Rectal smooth muscle tissue (tissue), 1 donor: ENCODE measurements around the gene RPLP2.

ENCODE experiments used
- H3K27ac ChIP-seq: one replicate; pipeline ENCODE4 v1.7.0; 2013; ENCODE audit warnings: low read depth, low read length, inconsistent platforms
- H3K27me3 ChIP-seq: one replicate; pipeline ENCODE4 v1.7.0; 2013; ENCODE audit warnings: low read length; ENCODE audit not compliant: control insufficient read depth, insufficient read depth
- H3K36me3 ChIP-seq: one replicate; pipeline ENCODE4 v1.7.0; 2013; ENCODE audit warnings: low read length; ENCODE audit not compliant: control insufficient read depth, insufficient read depth
- H3K4me1 ChIP-seq: one replicate; pipeline ENCODE4 v1.7.0; 2013; ENCODE audit warnings: low read length; ENCODE audit not compliant: control insufficient read depth, insufficient read depth
- H3K4me3 ChIP-seq: one replicate; pipeline ENCODE4 v1.7.0; 2013; ENCODE audit warnings: low read length
- H3K9ac ChIP-seq: one replicate; pipeline ENCODE4 v1.7.0; 2013; ENCODE audit warnings: low read length

RPLP2 gene

GRCh38 chr11:797296-798092 lies 12.3 kb upstream of the RPLP2 start:
- Histone ChIP-seq H3K36me3 (peaks cover 3% of the 10 kb centered on the region), H3K9ac (peak overlapping the region; percentile 52), H3K27me3 (no peaks in the 10 kb centered on the region), H3K4me3 (peak overlapping the region; percentile 71), H3K27ac (peak overlapping the region; percentile 77), H3K4me1 (peaks cover 7% of the 10 kb centered on the region)

GRCh38 chr11:798093-798713 lies 11.6 kb upstream of the RPLP2 start, which contains the start of gene SLC25A22:
SLC25A22 (minus strand) TSS chr11:798281; CDS start chr11:795006, 3,275 bp downstream.
- Histone ChIP-seq H3K9ac (peak within 1 kb of the TSS; percentile 52), H3K27me3 (no peaks in the 10 kb centered on the region), H3K4me1 (peaks cover 7% of the 10 kb centered on the region), H3K36me3 (peaks cover 3% of the 10 kb centered on the region), H3K27ac (peak within 1 kb of the TSS; percentile 77), H3K4me3 (peak within 1 kb of the TSS; percentile 71)

DNA sequence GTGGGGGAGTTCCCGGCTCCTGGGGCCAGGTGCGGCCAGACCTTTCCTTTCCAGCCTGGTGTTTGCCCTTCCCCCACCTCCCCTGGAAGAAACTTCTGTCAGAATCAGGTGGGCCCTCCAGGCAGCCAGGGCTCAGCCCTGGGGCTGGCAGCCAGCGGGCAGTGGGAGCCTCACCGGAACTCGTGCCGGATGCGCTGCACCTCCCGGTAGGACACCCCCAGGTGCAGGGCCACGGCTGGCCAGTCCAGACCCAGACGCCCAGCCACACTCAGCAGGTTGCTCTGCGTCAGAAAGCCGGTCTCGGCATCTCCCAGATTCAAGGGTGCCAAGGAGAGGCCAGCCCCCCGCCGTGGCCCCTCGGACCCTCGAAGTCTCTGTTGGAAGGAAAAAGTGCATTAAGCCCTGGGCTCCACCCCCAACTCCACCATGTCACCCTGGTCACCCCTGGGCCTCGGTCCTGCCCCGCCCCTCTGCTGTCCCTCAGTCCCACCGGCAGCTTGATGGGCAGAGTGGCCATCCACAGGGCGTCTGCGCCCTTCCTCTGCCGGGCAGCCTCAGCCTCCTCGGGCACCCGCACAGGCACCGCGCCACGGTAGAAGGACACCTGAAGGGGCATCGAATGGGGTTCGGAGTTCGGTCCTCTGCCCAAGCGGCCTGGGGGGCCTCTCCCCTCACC lies 10.0 kb upstream of the RPLP2 start:
- Histone ChIP-seq H3K9ac (no peak overlapping the region), H3K27me3 (no peaks in the 10 kb centered on the region), H3K4me1 (peaks cover 14% of the 10 kb centered on the region), H3K36me3 (peaks cover 3% of the 10 kb centered on the region), H3K4me3 (no peak overlapping the region), H3K27ac (no peak overlapping the region)

DNA sequence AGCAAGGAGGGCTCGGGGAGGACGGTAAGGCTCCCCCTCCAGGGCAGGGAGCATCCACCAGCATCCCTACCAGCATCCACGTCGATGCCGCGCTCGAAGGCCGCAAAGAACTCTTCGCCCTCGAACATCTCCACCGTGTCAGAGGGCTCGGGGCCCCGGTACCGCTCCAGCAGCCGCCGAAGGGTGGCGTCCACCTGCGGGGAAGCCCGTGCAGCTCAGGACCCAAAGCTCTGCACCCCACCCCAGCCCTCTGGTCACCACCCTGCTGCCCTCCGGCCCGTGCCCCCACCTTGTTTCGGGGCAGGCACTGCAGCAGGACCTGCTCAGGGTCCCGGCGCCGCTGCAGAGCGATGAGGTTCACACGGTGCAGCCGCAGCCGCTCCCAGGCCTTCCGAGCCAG lies 9.3 kb upstream of the RPLP2 start:
- H3K27ac ChIP-seq = no peak overlapping the region
- no peaks in the 10 kb centered on the region for H3K27me3 ChIP-seq
- H3K4me3 ChIP-seq = no peak overlapping the region
- H3K9ac ChIP-seq = no peak overlapping the region
- H3K36me3 ChIP-seq = peaks cover 3% of the 10 kb centered on the region
- peaks cover 17% of the 10 kb centered on the region for H3K4me1 ChIP-seq

GRCh38 chr11:801097-801780 lies 8.5 kb upstream of the RPLP2 start:
- Histone ChIP-seq H3K9ac (no peak overlapping the region), H3K36me3 (peaks cover 3% of the 10 kb centered on the region), H3K4me1 (peaks cover 18% of the 10 kb centered on the region), H3K4me3 (no peak overlapping the region), H3K27me3 (no peaks in the 10 kb centered on the region), H3K27ac (no peak overlapping the region)

GRCh38 chr11:802018-802617 lies 7.6 kb upstream of the RPLP2 start:
- Histone ChIP-seq H3K27ac (no peak overlapping the region), H3K36me3 (peaks cover 3% of the 10 kb centered on the region), H3K4me1 (peaks cover 11% of the 10 kb centered on the region)

GRCh38 chr11:802693-803466 lies 6.9 kb upstream of the RPLP2 start:
- Histone ChIP-seq H3K36me3 (peaks cover 3% of the 10 kb centered on the region), H3K9ac (no peak overlapping the region), H3K27ac (no peak overlapping the region), H3K4me3 (no peak overlapping the region), H3K27me3 (no peaks in the 10 kb centered on the region), H3K4me1 (peaks cover 11% of the 10 kb centered on the region)

More at GRCh38 chr11:802018-802617, 7.6 kb upstream of the RPLP2 start:
- H3K4me3 ChIP-seq = no peak overlapping the region
- no peaks in the 10 kb centered on the region for H3K27me3 ChIP-seq
- H3K9ac ChIP-seq = no peak overlapping the region

- H3K9ac ChIP-seq = no peak overlapping the region
- peaks cover 3% of the 10 kb centered on the region for H3K36me3 ChIP-seq
- no peaks in the 10 kb centered on the region for H3K27me3 ChIP-seq
- H3K4me1 ChIP-seq = peaks cover 11% of the 10 kb centered on the region
- no peak overlapping the region for H3K4me3 ChIP-seq
- H3K27ac ChIP-seq = no peak overlapping the region
Measured at GRCh38 chr11:803467-803742, 6.4 kb upstream of the RPLP2 start.

DNA sequence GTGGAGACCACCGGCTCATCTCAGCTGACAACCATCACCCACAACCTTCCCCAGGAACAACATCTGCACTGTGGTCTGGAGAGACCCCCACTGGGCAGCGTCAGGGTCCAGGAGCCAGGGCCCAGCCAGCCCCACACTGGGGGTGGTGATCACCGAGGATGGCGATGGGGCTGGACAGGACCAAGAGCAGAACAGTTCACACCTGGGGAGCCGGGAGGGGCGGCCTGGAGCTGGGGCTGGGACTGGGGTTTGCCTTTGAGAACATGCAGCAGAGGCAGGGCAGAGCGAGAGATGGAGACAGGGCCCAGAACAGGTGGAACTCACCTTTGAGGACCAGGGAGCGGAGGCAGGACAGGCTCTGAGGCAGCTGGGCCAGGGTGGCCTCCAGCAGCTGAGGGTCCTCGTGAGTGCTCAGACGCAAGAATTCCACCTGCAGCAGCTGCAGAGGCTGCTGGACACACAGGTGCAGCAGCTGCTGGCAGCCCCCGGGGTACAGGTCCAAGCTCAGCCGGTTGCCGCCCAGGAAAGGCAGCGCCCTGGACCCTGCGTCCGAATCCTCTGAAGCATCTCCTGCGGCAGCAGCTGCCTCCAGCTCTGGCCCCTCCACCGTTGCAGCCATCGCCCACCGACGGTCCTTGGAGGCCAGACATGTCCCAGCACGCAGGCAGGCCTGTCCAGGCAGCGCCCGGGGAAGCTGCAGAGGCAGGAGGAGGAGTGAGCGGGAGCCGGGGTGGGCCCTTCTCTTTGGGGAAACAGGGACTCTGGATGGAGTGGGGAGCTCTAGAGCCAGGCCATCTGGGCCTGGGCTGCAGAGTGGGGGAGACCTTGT lies 5.8 kb upstream of the RPLP2 start:
- Histone ChIP-seq H3K27ac (no peak overlapping the region), H3K4me1 (peaks cover 11% of the 10 kb centered on the region), H3K4me3 (peak overlapping the region; percentile 61), H3K9ac (no peak overlapping the region), H3K27me3 (no peaks in the 10 kb centered on the region), H3K36me3 (peaks cover 3% of the 10 kb centered on the region)

- H3K4me1 ChIP-seq = peaks cover 11% of the 10 kb centered on the region
- no peaks in the 10 kb centered on the region for H3K36me3 ChIP-seq
- H3K4me3 ChIP-seq = peak overlapping the region; percentile 61
- H3K9ac ChIP-seq = no peak overlapping the region
- no peaks in the 10 kb centered on the region for H3K27me3 ChIP-seq
- peak overlapping the region; percentile 87 for H3K27ac ChIP-seq
Measured at GRCh38 chr11:804599-804964, 5.2 kb upstream of the RPLP2 start.
